Lung (tissue), 12 donors: ENCODE results near the gene MVB12B. TPM values are rescaled to one million over a fixed set of nuclear protein-coding genes. Genes with fewer than 3 reads are reported as not detected.

ENCODE experiments used
- ATAC-seq: fragments of 200-7000 bp; cut with Tn5 transposase; one replicate; pipeline ENCODE4 v1.9.1; 2020; ENCODE audit warnings: moderate number of reproducible peaks; ENCODE audit not compliant: insufficient read depth, low FRiP score
- DNase-seq, 3 donors: peaks; one replicate each; pipeline ENCODE4 v3.0.0-alpha.2; 2013 to 2017
- H3K27ac ChIP-seq, 2 donors: one replicate each; pipeline ENCODE4 v1.5.1; 2013; ENCODE audit warnings: mild to moderate bottlenecking in 2 of 2, moderate library complexity in 2 of 2, control low read depth in 1 of 2, inconsistent platforms in 1 of 2, low read depth in 1 of 2, low read length in 1 of 2
- H3K27me3 ChIP-seq, 3 donors: one replicate each; pipeline ENCODE4 v1.5.1; 2013; ENCODE audit warnings: low read length in 2 of 3; ENCODE audit not compliant: control insufficient read depth in 3 of 3, insufficient read depth in 3 of 3
- H3K36me3 ChIP-seq, 4 donors: one replicate each; pipeline ENCODE4 v1.5.1; 2013; ENCODE audit warnings: low read length in 4 of 4, mild to moderate bottlenecking in 1 of 4, moderate library complexity in 1 of 4; ENCODE audit not compliant: control insufficient read depth in 4 of 4, insufficient read depth in 4 of 4
- H3K4me1 ChIP-seq, 5 donors: one replicate each; pipeline ENCODE4 v1.5.1; 2013; ENCODE audit warnings: low read length in 5 of 5, mild to moderate bottlenecking in 2 of 5, moderate library complexity in 1 of 5; ENCODE audit not compliant: control insufficient read depth in 5 of 5, insufficient read depth in 5 of 5
- H3K4me3 ChIP-seq: one replicate; pipeline ENCODE4 v1.5.1; 2013; ENCODE audit warnings: mild to moderate bottlenecking, control low read depth, moderate library complexity
- H3K9ac ChIP-seq, 2 donors: one replicate each; pipeline ENCODE4 v1.5.1; 2013; ENCODE audit warnings: low read length in 2 of 2, control low read depth in 1 of 2; ENCODE audit not compliant: insufficient read depth in 1 of 2
- H3K9me3 ChIP-seq, 4 donors: one replicate each; pipeline ENCODE4 v1.5.1; 2013; ENCODE audit warnings: low read length in 3 of 4, mild to moderate bottlenecking in 1 of 4, moderate library complexity in 1 of 4; ENCODE audit not compliant: control insufficient read depth in 4 of 4, insufficient read depth in 3 of 4
- WGBS, 2 donors: extraction: QIAGEN DNeasy Blood & Tissue Kit; methylation state at CpG; one replicate each; pipeline ENCODE4 v1.1.7; 2013; 5-methylcytosine and 5-hydroxymethylcytosine counted together
- polyA plus RNA-seq, 2 donors: library from polyadenylated mRNA; stranded (reverse); fragments of 200-250 nt; gene quantifications; one replicate each; pipeline ENCODE4 v1.2.1, GENCODE V29; 2013
- total RNA-seq, 2 donors: library from RNA; depleted of rRNA in 1 of 2; stranded (reverse); fragments of >200 nt in 1 of 2; gene quantifications; one replicate each; pipeline ENCODE4 v1.2.1, GENCODE V29; 2014 to 2021
- TF ChIP-seq, protein P1 (sequence below): IDR thresholded peaks from 2 replicates; pipeline ENCODE4 v1.5.1; 2012; ENCODE audit warnings: mild to moderate bottlenecking; ENCODE audit errors: control extremely low read depth, extremely low read depth
- donor health status: control.
- donor health status: control.
- donor health status: Bipolar disorder and iron deficiency.
- donor health status: healthy.
- donor health status: DM: yes; HTN: yes; CAD: no.

The MVB12B gene
- total and polyA plus RNA-seq, 4 donors: 9.5 to 33.6 (median 16.5) TPM

DNA sequence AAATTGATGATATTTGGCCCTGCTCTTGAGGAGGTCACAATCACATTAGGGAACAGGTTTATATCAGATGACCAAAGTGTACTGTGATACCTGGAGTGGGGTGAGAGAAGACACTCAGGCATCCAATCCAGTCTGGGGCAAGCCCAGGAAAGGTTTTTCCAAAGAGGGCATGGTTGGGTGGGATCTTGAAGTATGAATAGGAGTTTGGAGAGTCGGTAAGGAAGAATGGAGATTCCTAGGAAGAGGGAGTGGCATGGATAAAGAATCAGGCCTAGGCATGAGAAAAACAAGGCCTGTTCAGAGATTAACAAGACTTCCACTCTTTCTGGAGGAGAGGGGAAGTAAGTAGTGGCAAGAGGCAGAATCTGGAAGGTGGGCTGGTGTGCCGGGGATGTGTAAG lies 91.1 kb downstream of the MVB12B start:
- DNase-seq (no peak), ATAC-seq (no peak)
- TF ChIP-seq, protein P1, sequence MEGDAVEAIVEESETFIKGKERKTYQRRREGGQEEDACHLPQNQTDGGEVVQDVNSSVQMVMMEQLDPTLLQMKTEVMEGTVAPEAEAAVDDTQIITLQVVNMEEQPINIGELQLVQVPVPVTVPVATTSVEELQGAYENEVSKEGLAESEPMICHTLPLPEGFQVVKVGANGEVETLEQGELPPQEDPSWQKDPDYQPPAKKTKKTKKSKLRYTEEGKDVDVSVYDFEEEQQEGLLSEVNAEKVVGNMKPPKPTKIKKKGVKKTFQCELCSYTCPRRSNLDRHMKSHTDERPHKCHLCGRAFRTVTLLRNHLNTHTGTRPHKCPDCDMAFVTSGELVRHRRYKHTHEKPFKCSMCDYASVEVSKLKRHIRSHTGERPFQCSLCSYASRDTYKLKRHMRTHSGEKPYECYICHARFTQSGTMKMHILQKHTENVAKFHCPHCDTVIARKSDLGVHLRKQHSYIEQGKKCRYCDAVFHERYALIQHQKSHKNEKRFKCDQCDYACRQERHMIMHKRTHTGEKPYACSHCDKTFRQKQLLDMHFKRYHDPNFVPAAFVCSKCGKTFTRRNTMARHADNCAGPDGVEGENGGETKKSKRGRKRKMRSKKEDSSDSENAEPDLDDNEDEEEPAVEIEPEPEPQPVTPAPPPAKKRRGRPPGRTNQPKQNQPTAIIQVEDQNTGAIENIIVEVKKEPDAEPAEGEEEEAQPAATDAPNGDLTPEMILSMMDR: no peak
- 97 to 100% methylated on average over 2 of the region's 2 CpGs for WGBS, 2 donors
- no peak overlapping the region for H3K9ac ChIP-seq
- no peak overlapping the region for H3K4me3 ChIP-seq
- no peaks in the 10 kb centered on the region for H3K9me3 ChIP-seq
- no peak overlapping the region for H3K27ac ChIP-seq
- H3K27me3 ChIP-seq: no peaks in the 10 kb centered on the region
- peaks cover 0 to 8% (median 2%) of the 10 kb centered on the region in 4 donors for H3K36me3 ChIP-seq
- H3K4me1 ChIP-seq: peaks cover 0 to 2% (median 0%) of the 10 kb centered on the region in 5 donors

DNA sequence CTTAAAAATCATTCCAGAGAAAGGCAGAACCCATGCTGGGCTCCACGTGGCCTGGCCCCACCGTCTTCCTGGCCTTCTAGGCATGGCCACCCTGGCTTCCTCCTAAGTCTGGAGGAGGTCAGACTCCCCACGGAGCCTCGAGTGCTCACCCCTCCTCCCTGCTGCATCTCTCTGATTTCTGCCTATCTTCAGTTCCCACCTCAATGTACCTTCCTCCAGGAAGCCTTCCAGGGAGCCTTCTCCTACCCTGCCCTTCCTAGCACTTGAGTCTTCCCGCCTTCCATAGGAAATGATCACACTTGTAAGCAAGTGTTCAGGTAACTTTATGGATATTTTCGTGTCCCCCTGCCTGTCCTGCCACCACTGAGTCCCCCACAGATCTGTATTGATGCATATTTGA lies 92.0 kb downstream of the MVB12B start:
- DNase-seq (no peak), ATAC-seq (no peak)
- Histone ChIP-seq H3K9me3 (no peaks in the 10 kb centered on the region), H3K27me3 (no peaks in the 10 kb centered on the region), H3K9ac (no peak overlapping the region), H3K4me1 (peaks cover 0 to 9% (median 2%) of the 10 kb centered on the region in 5 donors), H3K27ac (no peak overlapping the region), H3K4me3 (no peak overlapping the region), H3K36me3 (peaks cover 0 to 16% (median 2%) of the 10 kb centered on the region in 4 donors)
- TF ChIP-seq, protein P1: no peak
- 79 to 86% methylated on average over 6 of the region's 6 CpGs for WGBS, 2 donors

DNA sequence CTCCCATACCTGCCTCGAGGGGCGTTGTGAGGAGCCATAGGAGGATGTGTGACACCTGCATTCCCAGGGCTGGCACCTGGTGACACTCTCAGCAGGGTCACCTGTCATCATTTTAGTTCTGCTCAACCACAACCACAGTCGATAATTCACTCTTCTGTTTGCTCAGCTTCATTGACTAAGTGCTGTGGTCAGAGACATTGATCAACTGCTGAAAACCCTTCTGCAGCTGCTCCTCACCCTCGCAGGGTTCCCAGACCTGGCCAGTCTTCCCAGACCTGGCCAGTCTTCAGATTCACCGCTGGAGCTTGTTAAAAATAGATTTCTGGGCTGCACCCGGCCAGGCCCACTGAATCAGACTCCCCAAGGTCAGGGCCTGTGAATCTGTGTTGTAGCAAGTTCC lies 92.8 kb downstream of the MVB12B start:
- ATAC-seq: no peak
- TF ChIP-seq, protein P1: no peak
- Histone ChIP-seq H3K9ac (no peak overlapping the region), H3K4me1 (peaks cover 0 to 16% (median 2%) of the 10 kb centered on the region in 5 donors), H3K4me3 (no peak overlapping the region), H3K27me3 (no peaks in the 10 kb centered on the region), H3K36me3 (peaks cover 0 to 21% (median 3%) of the 10 kb centered on the region in 4 donors), H3K27ac (no peak overlapping the region), H3K9me3 (peaks cover 0 to 3% (median 0%) of the 10 kb centered on the region in 4 donors)
- WGBS, 2 donors: 84% methylated on average over 6 of the region's 6 CpGs
- DNase-seq: no peak

DNA sequence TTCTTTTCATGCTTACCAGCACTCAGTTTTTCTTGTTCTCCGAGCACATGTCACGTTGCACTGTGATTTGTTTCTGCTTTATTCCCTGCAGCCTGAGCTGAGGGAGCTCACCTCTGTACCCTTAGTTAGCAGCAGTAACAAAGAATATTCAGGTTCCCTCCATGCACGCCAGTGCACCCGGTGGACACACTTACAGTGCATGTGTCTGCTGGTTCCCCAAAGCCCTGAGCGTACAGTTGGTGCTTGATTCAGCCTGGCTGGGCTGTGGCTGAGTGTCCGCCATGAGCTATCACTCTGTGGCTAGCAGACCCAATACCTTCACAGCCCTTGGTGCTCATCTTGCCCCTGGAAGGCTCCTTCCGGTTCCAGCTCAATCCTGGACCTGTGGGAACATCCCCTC lies 93.5 kb downstream of the MVB12B start:
- WGBS, 2 donors: 88 to 93% methylated on average over 7 of the region's 7 CpGs
- peaks cover 0 to 16% (median 2%) of the 10 kb centered on the region in 5 donors for H3K4me1 ChIP-seq

More for the DNA sequence above, 93.5 kb downstream of the MVB12B start:
- Histone ChIP-seq H3K36me3 (peaks cover 0 to 21% (median 5%) of the 10 kb centered on the region in 4 donors), H3K27ac (peak overlapping the region in 1 of 2 donors; percentile 15), H3K4me3 (no peak overlapping the region), H3K9me3 (peaks cover 0 to 3% (median 0%) of the 10 kb centered on the region in 4 donors), H3K9ac (no peak overlapping the region), H3K27me3 (no peaks in the 10 kb centered on the region)
- no peak for DNase-seq
- no peak for ATAC-seq
- TF ChIP-seq, protein P1: no peak
